Measurements from ENCODE around the gene ZWILCH. TPM values are rescaled to one million over a fixed set of nuclear protein-coding genes. Genes with fewer than 3 reads are reported as not detected.
"Not testable (repeated sequence)": the region's sequence is repeated elsewhere in the genome, so short reads cannot be mapped to it uniquely, and the experiment has no call there.

The ZWILCH gene
- total RNA-seq, 1 experiment from 2014 or later = 39.9 TPM

- in situ Hi-C loops (cut with HindIII; ENCODE audit: low pct_unique_long_range_greater_than_20kb, low sequenced_read_pairs) = no loop called here
- no peaks in the 10 kb centered on the region for H3K9me3 ChIP-seq (ENCODE audit: control insufficient read depth, insufficient read depth, low read depth, low read length)
- H3K27me3 ChIP-seq (ENCODE audit: control insufficient read depth, insufficient read depth, low read length) = no peaks in the 10 kb centered on the region
- H3K4me3 ChIP-seq (ENCODE audit: low read depth in 2 of 2, low read length in 2 of 2) = no peak overlapping the region
- H3K36me3 ChIP-seq (ENCODE audit: control insufficient read depth, insufficient read depth, low read length) = no peaks in the 10 kb centered on the region
- ATAC-seq = no peak
- TF ChIP-seq SIN3A (IDR thresholded peaks at IDR 0.05; ENCODE audit: borderline replicate concordance, insufficient read depth, low read depth, low read length) (no peak), REST (IDR thresholded peaks at IDR 0.05; ENCODE audit: insufficient read depth in 1 of 2, low read depth in 2 of 2, low read length in 1 of 2) (no peak), POLR2AphosphoS5 (IDR thresholded peaks at IDR 0.05; ENCODE audit: low read depth, low read length) (no peak), CTCF (IDR thresholded peaks at IDR 0.05) (no peak), TCF7L2 (IDR thresholded peaks at IDR 0.05; ENCODE audit: low read depth, low read length) (no peak)
- H3K27ac ChIP-seq (ENCODE audit: low read length) = no peak overlapping the region
- POLR2A ChIA-PET = no interaction called here
- H3K4me1 ChIP-seq (ENCODE audit: control insufficient read depth, insufficient read depth, low read length) = no peaks in the 10 kb centered on the region
- BruUV-seq (replicated peaks) = no TSS peak
- DNase-seq (ENCODE audit: low read depth, low spot score) = no peak
- CTCF ChIA-PET = no interaction called here
- intact Hi-C loops (cut with micrococcal nuclease; ENCODE audit: unreplicated experiment) = no loop called here
These were observed 45.1 kb upstream of the ZWILCH start for GRCh38 chr15:66459818-66460615.

GRCh38 chr15:66461294-66461693 lies 43.8 kb upstream of the ZWILCH start:
- H3K4me3 ChIP-seq (ENCODE audit: low read depth in 2 of 2, low read length in 2 of 2); in situ Hi-C loops (cut with HindIII; ENCODE audit: low pct_unique_long_range_greater_than_20kb, low sequenced_read_pairs); BruUV-seq (replicated peaks); ATAC-seq; H3K27ac ChIP-seq (ENCODE audit: low read length); DNase-seq (ENCODE audit: low read depth, low spot score); H3K9me3 ChIP-seq (ENCODE audit: control insufficient read depth, insufficient read depth, low read depth, low read length); CTCF ChIA-PET; intact Hi-C loops (cut with micrococcal nuclease; ENCODE audit: unreplicated experiment); H3K36me3 ChIP-seq (ENCODE audit: control insufficient read depth, insufficient read depth, low read length); H3K4me1 ChIP-seq (ENCODE audit: control insufficient read depth, insufficient read depth, low read length); H3K27me3 ChIP-seq (ENCODE audit: control insufficient read depth, insufficient read depth, low read length): not testable (repeated sequence)
- POLR2A ChIA-PET = interaction anchor here (0.7 kb wide), 1 partner anchor 113 kb away, joined by 4 read pairs; no protein-coding TSS in a partner anchor

GRCh38 chr15:66461917-66462316 lies 43.2 kb upstream of the ZWILCH start:
- Histone ChIP-seq H3K9me3 (ENCODE audit: control insufficient read depth, insufficient read depth, low read depth, low read length) (no peaks in the 10 kb centered on the region), H3K36me3 (ENCODE audit: control insufficient read depth, insufficient read depth, low read length) (no peaks in the 10 kb centered on the region), H3K4me3 (ENCODE audit: low read depth in 2 of 2, low read length in 2 of 2) (no peak overlapping the region), H3K27ac (ENCODE audit: low read length) (no peak overlapping the region), H3K27me3 (ENCODE audit: control insufficient read depth, insufficient read depth, low read length) (no peaks in the 10 kb centered on the region), H3K4me1 (ENCODE audit: control insufficient read depth, insufficient read depth, low read length) (no peaks in the 10 kb centered on the region)
- ChIA-PET CTCF (no interaction called here), POLR2A (no interaction called here)
- DNase-seq (ENCODE audit: low read depth, low spot score) (no peak), ATAC-seq (no peak)
- in situ Hi-C loops (cut with HindIII; ENCODE audit: low pct_unique_long_range_greater_than_20kb, low sequenced_read_pairs) = no loop called here
- no peak for TF ChIP-seq CTCF (IDR thresholded peaks at IDR 0.05)
- TF ChIP-seq POLR2AphosphoS5 (IDR thresholded peaks at IDR 0.05; ENCODE audit: low read depth, low read length) = no peak
- no peak for TF ChIP-seq TCF7L2 (IDR thresholded peaks at IDR 0.05; ENCODE audit: low read depth, low read length)
- no peak for TF ChIP-seq REST (IDR thresholded peaks at IDR 0.05; ENCODE audit: insufficient read depth in 1 of 2, low read depth in 2 of 2, low read length in 1 of 2)
- no peak for TF ChIP-seq SIN3A (IDR thresholded peaks at IDR 0.05; ENCODE audit: borderline replicate concordance, insufficient read depth, low read depth, low read length)
- BruUV-seq (replicated peaks) = no TSS peak
- intact Hi-C loops (cut with micrococcal nuclease; ENCODE audit: unreplicated experiment) = no loop called here
